PFSK-1 (cell line): ENCODE data around the gene DLEU7. TPM values are rescaled to one million over a fixed set of nuclear protein-coding genes. Genes with fewer than 3 reads are reported as not detected.

Experiments used
- FOXP2 ChIP-seq: optimal IDR thresholded peaks from 2 replicates; pipeline ENCODE3; 2011; ENCODE audit warnings: borderline replicate concordance, control low read depth, inconsistent platforms; ENCODE audit not compliant: insufficient read depth; ENCODE audit errors: extremely low read length, extremely low read depth
- POLR2AphosphoS5 ChIP-seq: IDR thresholded peaks from 2 replicates; pipeline ENCODE4 v1.6.1; 2012; ENCODE audit warnings: low read depth, mild to moderate bottlenecking, control low read depth, low read length, moderate library complexity
- SIN3A ChIP-seq: IDR thresholded peaks from 2 replicates; pipeline ENCODE4 v1.6.1; 2012; ENCODE audit warnings: mild to moderate bottlenecking, low read length, moderate library complexity, borderline replicate concordance; ENCODE audit not compliant: insufficient read depth
- TAF1 ChIP-seq: IDR thresholded peaks from 2 replicates; pipeline ENCODE4 v1.6.1; 2012; ENCODE audit warnings: low read length, control low read depth, borderline replicate concordance; ENCODE audit not compliant: insufficient read depth
- polyA plus RNA-seq: library from polyadenylated mRNA; unstranded; fragments of >200 nt; gene quantifications from one replicate; pipeline ENCODE4 v1.2.1, GENCODE V29; 2012; ENCODE audit warnings: low read depth, missing spikeins; ENCODE audit not compliant: insufficient read length
- TF ChIP-seq, protein P1 (sequence below), 2 experiments: IDR thresholded peaks; 2 replicates each; pipeline versions ENCODE4 v1.6.1 to v1.8.0; 2011 to 2012; ENCODE audit warnings: low read depth in 2 of 2, low read length in 2 of 2, control low read depth in 1 of 2, inconsistent platforms in 1 of 2, mild to moderate bottlenecking in 1 of 2, moderate library complexity in 1 of 2; ENCODE audit not compliant: insufficient read depth in 1 of 2

Gene DLEU7
- not detected for polyA plus RNA-seq

DNA sequence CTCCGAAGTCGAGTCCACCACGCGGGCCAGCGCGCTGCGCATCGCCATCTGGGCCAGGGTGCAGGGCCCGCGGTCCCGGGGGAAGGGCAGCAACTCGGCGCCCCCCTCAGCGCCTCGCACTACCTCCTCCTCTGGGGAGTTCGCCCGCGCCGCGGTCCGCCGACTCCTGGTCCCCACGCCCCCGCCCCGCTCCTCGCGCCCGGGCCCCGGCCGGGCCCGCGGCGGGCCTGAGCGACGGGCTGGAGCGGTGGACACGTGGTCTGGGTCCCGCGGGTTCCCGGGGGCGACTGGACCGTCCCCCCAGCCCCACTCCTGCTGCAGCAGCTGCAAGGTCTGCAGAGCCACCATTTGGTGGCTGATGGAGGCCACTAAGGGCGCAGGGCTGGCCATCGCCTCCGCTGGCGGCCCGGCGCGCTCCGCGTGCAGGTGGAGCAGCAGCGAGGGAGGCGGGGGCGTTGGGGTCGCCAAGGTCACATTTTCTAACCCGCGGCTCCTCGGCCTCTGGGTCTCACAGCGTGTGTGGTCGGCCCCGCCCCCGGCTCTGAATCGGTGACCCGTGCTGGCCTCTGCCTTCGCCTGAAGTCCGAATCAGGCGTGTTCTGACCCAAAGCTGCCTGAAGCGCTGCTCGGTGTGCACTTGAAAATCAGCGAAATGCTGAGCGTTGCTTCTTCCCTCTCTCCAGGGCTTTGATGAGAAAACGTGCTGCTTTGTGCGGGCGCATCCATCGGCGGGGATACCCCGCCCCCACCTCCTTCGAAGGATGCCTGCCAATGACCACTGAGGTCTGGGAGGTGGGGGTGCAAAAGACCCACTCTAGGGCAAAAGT lies at the start of gene DLEU7:
DLEU7 (minus strand) TSS at position 436 of the 827 bp plus-strand sequence; CDS start at position 390, 46 bp downstream.
- TF ChIP-seq SIN3A: no peak
- TF ChIP-seq, protein P1, sequence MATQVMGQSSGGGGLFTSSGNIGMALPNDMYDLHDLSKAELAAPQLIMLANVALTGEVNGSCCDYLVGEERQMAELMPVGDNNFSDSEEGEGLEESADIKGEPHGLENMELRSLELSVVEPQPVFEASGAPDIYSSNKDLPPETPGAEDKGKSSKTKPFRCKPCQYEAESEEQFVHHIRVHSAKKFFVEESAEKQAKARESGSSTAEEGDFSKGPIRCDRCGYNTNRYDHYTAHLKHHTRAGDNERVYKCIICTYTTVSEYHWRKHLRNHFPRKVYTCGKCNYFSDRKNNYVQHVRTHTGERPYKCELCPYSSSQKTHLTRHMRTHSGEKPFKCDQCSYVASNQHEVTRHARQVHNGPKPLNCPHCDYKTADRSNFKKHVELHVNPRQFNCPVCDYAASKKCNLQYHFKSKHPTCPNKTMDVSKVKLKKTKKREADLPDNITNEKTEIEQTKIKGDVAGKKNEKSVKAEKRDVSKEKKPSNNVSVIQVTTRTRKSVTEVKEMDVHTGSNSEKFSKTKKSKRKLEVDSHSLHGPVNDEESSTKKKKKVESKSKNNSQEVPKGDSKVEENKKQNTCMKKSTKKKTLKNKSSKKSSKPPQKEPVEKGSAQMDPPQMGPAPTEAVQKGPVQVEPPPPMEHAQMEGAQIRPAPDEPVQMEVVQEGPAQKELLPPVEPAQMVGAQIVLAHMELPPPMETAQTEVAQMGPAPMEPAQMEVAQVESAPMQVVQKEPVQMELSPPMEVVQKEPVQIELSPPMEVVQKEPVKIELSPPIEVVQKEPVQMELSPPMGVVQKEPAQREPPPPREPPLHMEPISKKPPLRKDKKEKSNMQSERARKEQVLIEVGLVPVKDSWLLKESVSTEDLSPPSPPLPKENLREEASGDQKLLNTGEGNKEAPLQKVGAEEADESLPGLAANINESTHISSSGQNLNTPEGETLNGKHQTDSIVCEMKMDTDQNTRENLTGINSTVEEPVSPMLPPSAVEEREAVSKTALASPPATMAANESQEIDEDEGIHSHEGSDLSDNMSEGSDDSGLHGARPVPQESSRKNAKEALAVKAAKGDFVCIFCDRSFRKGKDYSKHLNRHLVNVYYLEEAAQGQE (IDR thresholded peaks at IDR 0.05; ENCODE audit: insufficient read depth in 1 of 2, low read depth in 2 of 2, low read length in 2 of 2): no peak
- TF ChIP-seq POLR2AphosphoS5: no peak
- TF ChIP-seq TAF1: no peak
- TF ChIP-seq FOXP2: no peak

DNA sequence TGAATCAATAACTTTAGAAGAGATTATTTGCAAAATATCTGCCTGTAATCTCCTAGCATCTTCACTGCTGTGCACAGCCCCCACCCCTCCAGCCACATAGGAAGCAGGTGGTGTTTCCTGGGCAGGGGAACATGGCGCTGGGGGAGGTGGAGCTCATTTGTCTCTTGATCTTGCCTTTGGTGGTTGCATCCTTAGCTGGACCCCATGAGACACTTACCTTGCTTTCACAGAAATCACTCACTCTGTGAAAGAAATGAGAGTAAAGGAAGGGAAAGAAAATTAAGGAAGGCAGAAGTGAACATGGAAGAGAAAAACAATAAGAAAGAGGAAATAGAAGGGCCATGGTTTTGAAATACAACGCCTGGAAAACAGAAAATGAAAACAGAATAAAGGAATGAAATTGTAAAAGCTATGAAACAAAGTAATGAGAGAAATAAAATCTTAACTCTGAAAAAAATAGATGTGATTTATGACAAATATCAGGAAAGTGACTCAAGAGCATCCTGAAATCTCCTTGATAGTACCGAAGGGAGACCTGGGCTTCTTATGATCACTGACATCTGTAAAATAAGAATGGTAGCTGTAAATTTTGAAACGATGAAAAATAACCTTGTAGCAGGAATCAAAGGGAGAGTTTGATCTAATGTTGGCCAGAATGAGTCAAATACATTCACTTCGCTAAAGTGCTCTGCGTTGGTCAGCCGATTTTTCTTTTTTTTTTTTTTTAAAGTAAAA lies 48.9 kb upstream of the DLEU7 start:
- TF ChIP-seq POLR2AphosphoS5 (no peak), TAF1 (no peak), SIN3A (no peak), FOXP2 (no peak)
- TF ChIP-seq, protein P1 (IDR thresholded peaks at IDR 0.05; ENCODE audit: insufficient read depth in 1 of 2, low read depth in 2 of 2, low read length in 2 of 2): no peak

DNA sequence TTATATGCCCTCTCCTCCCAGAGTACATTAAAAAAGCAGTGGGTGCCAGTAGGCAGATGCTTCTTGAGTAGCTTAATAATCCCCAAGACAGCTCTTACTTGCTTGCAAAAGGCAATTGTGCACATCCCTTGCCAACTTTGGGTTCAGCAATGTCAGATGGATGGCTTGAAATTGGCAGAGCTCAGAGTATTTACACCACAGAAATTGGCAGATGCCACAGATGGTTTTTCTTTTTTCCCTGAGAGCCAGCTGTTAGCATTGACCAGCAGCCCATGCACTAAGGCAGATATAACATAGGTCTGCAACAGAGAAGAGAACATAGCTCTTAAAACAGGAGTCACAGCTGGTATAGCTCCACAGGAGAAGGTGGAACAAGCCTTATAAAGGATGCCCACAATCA lies 47.7 kb upstream of the DLEU7 start:
- TF ChIP-seq, protein P1 (IDR thresholded peaks at IDR 0.05; ENCODE audit: insufficient read depth in 1 of 2, low read depth in 2 of 2, low read length in 2 of 2): no peak
- TF ChIP-seq FOXP2 (no peak), TAF1 (no peak), POLR2AphosphoS5 (no peak), SIN3A (no peak)

DNA sequence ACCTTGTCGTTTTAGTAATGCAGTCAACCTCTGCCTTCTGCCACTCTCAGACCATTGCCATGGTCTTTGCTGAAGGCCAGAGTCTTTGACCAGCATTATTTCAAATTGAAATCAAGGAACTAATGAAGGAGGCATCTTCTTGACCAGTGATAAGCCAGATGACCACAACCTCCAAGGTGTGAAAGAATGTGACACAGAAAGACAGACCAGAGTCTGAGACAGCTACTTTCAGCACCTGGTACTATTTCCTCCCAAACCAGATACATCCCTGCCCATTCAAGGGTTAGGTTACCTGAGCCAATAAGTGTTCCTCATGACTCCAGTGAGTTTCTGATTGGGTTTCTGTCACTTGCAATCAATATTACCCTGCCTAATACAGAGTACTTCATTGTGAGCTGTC lies 45.8 kb upstream of the DLEU7 start:
- TF ChIP-seq, protein P1 (IDR thresholded peaks at IDR 0.05; ENCODE audit: insufficient read depth in 1 of 2, low read depth in 2 of 2, low read length in 2 of 2): no peak
- TF ChIP-seq POLR2AphosphoS5 (no peak), TAF1 (no peak), SIN3A (no peak), FOXP2 (no peak)
